ENCODE data around the gene CCR5AS.
"Not testable (repeated sequence)": the region's sequence is repeated elsewhere in the genome, so short reads cannot be mapped to it uniquely, and the experiment has no call there.

The CCR5AS gene

GRCh38 chr3:46405301-46406019, 1.4 kb downstream of the CCR5AS start:
- DNase-seq (ENCODE audit: low read depth, low spot score): no peak
- no peaks in the 10 kb centered on the region for H3K36me3 Mint-ChIP-seq (ENCODE audit: low read depth)
- no peak for TF ChIP-seq CTCF (conservative IDR thresholded peaks at IDR 0.05)
- H3K27me3 Mint-ChIP-seq (ENCODE audit: low read depth): no peaks in the 10 kb centered on the region
- H3K9me3 Mint-ChIP-seq: peaks cover 2% of the 10 kb centered on the region
- H3K4me3 Mint-ChIP-seq: no peak overlapping the region
- peak overlapping the region; percentile 52 for H3K27ac Mint-ChIP-seq (ENCODE audit: unreplicated experiment)
- no peaks in the 10 kb centered on the region for H3K4me1 Mint-ChIP-seq

DNA sequence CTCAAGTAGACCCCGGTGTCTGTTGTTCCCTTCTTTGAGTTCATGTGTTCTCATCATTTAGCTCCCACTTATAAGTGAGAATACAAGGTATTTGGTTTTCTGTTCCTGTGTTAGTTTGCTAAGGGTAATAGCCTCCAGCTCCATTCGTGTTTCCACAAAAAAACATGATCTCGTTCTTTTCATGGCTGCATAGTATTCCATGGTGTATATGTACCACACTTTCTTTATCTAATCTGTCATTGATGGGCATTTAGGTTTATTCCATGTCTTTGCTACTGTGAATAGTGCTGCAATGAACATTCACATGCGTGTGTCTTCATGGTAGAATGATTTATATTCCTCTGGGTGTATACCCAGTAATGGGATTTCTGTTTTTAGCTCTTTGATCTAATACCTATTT, 4.0 kb downstream of the CCR5AS start:
- not testable (repeated sequence) for H3K4me1 Mint-ChIP-seq; DNase-seq (ENCODE audit: low read depth, low spot score); H3K27ac Mint-ChIP-seq (ENCODE audit: unreplicated experiment); H3K36me3 Mint-ChIP-seq (ENCODE audit: low read depth); H3K9me3 Mint-ChIP-seq; H3K27me3 Mint-ChIP-seq (ENCODE audit: low read depth); H3K4me3 Mint-ChIP-seq

- Mint-ChIP-seq H3K9me3 (peaks cover 2% of the 10 kb centered on the region), H3K4me3 (no peak overlapping the region), H3K36me3 (ENCODE audit: low read depth) (no peaks in the 10 kb centered on the region), H3K27ac (ENCODE audit: unreplicated experiment) (no peak overlapping the region), H3K27me3 (ENCODE audit: low read depth) (no peaks in the 10 kb centered on the region), H3K4me1 (no peaks in the 10 kb centered on the region)
- TF ChIP-seq CTCF (conservative IDR thresholded peaks at IDR 0.05): no peak
- DNase-seq (ENCODE audit: low read depth, low spot score): no peak
These were observed 5.3 kb downstream of the CCR5AS start for GRCh38 chr3:46401579-46401978.

DNA sequence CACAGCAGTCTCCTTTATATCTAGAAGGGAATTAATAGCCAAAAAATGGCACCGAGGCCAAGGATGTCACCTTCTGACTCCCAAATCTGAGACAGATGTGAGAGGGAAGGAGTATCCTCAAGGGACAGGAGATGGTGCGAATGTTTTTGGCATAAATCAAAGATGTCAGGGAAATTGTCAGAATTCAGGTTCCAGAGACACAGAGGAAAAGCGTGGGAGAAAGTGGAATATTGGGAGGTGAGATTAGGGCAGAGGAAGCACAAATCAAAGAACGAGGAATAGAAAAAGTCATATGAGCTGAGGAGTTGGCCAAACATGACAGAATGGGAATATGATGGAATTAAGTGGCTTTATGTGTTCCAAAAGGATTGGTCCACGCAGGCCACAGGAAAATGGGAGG, 6.0 kb downstream of the CCR5AS start:
- H3K27me3 Mint-ChIP-seq (ENCODE audit: low read depth): no peaks in the 10 kb centered on the region
- no peak overlapping the region for H3K27ac Mint-ChIP-seq (ENCODE audit: unreplicated experiment)
- H3K36me3 Mint-ChIP-seq (ENCODE audit: low read depth): no peaks in the 10 kb centered on the region
- no peaks in the 10 kb centered on the region for H3K4me1 Mint-ChIP-seq
- no peak overlapping the region for H3K4me3 Mint-ChIP-seq
- no peak for DNase-seq (ENCODE audit: low read depth, low spot score)
- peaks cover 2% of the 10 kb centered on the region for H3K9me3 Mint-ChIP-seq
- no peak for TF ChIP-seq CTCF (conservative IDR thresholded peaks at IDR 0.05)

DNA sequence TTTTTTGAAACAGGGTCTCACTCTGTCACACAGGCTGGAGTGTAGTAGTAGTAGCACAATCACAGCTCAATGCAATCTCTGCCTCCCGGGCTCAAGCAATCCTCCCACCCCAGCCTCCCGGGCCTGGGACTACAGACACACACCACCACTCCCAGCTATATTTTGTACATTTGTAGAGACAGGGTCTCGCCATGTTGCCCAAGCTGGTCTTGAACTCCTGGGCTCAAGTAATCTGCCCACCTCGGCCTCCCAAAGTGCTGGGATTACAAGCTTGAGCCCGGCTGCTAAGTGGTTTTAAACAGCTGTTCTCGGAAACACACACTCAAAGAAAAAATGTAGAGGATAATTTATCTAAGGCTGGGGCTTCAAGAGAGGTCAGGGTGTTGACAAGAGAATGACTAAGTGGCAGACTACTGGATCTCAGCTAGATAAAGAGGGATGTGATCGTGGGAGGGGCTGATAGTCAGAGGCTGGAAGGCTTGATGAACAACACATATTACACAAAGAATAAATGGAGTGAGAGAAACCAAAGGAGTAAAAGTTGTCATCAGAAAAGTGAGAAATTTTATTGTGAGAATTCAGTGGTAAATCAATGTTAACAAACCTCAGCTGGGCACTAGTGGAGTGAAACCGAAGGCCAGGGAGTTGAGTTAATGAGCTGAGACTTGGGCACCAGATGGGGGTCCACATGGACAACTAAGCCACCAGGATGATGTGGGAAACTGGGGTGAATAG, 6.7 kb downstream of the CCR5AS start:
- no peak for TF ChIP-seq CTCF (conservative IDR thresholded peaks at IDR 0.05)
- Mint-ChIP-seq H3K27me3 (ENCODE audit: low read depth) (no peaks in the 10 kb centered on the region), H3K36me3 (ENCODE audit: low read depth) (no peaks in the 10 kb centered on the region), H3K27ac (ENCODE audit: unreplicated experiment) (no peak overlapping the region), H3K9me3 (peaks cover 2% of the 10 kb centered on the region), H3K4me1 (no peaks in the 10 kb centered on the region), H3K4me3 (no peak overlapping the region)
- no peak for DNase-seq (ENCODE audit: low read depth, low spot score)

GRCh38 chr3:46399557-46399956, 7.3 kb downstream of the CCR5AS start:
- TF ChIP-seq CTCF (conservative IDR thresholded peaks at IDR 0.05): no peak
- Mint-ChIP-seq H3K27ac (ENCODE audit: unreplicated experiment) (no peak overlapping the region), H3K4me1 (no peaks in the 10 kb centered on the region), H3K27me3 (ENCODE audit: low read depth) (no peaks in the 10 kb centered on the region), H3K9me3 (peaks cover 2% of the 10 kb centered on the region), H3K36me3 (ENCODE audit: low read depth) (no peaks in the 10 kb centered on the region), H3K4me3 (no peak overlapping the region)
- DNase-seq (ENCODE audit: low read depth, low spot score): no peak
